KBM-7 (cell line): ENCODE results near the gene PRR7.

Experiments used
- DNase-seq: peaks from one replicate; pipeline ENCODE4 v3.0.0-alpha.2; 2015
- in situ Hi-C: fragments of 300-500 bp; cut with MboI; formaldehyde crosslinking; loops from 2 replicates; pipeline ENCODE4 v1.14.3; 2020; ENCODE audit warnings: low sequenced_read_pairs, low pct_unique_long_range_greater_than_20kb, mixed read lengths

The PRR7 gene

DNA sequence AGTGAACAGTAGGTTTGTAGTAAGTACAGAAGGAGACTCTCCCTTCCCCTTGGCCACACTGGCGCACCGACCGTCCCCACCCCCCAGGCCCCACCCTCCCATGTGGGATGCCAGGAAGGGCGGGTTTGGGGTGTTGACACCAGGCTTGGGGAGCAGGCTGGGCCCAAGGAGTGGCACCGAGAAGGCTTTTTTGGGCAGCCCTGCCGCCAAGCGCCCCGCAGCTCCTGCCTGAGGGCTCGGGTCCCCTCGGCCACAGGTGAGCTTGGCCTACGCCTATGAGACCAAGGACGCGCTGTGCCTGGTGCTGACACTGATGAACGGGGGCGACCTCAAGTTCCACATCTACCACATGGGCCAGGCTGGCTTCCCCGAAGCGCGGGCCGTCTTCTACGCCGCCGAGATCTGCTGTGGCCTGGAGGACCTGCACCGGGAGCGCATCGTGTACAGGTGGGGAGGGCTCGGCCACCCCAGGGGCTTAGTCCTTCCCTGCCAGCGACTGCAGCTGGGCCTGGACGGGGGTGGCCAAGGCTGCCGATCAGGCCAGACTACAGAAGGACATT is 12.9 kb upstream of the PRR7 start:
- in situ Hi-C loops: no loop called here
- no peak for DNase-seq

DNA sequence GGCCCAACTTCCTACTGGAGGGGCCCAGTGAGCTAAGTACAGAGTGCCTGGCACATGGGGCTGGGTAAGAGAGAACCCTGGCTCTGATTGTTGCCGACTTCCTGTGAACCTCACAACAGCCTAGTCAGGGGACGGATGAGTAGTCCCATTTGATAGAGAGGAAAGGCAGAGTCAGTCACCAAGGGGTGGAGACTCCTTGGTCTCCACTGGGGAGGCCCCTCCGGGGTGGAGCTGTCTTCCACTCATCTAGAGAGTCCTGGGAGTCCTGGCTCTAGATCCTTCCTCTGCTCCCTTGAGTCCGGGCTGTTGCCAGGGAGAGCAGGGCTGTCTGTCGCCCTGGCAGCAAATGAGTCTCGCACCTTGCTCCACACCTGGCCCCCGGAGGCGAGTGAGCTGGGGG is 12.2 kb upstream of the PRR7 start:
- no peak for DNase-seq
- in situ Hi-C loops: no loop called here

DNA sequence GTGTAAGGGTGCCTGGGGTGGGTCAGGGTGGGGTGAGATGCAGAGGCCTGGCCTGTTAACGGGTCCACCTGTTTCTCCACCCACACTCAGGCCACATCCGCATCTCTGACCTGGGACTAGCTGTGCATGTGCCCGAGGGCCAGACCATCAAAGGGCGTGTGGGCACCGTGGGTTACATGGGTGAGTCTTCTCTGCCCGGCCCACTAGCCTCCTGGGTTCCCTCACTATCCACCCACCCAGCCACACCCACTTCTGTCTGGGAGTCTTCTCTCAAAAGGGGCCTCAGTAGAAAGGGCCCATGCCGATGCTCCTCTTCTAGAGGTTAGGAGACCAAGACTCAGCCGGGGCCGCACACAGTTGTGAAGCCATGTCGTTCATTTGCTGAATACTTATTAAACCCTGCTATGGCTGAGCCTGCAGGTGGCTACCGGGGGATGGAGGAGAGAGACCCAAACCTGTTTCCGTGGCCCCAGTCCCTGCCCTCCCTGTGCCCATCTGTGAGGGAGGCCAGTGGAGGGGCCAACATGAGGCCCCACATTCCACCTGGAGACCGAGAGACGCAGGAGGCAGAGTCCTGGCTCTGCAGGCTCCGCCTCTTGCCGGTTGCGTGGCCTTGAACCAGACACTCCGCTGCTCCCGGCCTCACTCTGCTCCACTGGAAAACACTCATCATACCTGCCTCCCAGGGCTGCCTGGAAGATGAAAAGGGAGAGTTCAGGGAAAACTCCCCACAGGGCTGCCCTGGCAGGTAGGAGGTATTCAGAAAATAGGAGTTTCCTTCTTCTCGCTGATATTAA is 11.5 kb upstream of the PRR7 start:
- no peak for DNase-seq
- in situ Hi-C loops: no loop called here

DNA sequence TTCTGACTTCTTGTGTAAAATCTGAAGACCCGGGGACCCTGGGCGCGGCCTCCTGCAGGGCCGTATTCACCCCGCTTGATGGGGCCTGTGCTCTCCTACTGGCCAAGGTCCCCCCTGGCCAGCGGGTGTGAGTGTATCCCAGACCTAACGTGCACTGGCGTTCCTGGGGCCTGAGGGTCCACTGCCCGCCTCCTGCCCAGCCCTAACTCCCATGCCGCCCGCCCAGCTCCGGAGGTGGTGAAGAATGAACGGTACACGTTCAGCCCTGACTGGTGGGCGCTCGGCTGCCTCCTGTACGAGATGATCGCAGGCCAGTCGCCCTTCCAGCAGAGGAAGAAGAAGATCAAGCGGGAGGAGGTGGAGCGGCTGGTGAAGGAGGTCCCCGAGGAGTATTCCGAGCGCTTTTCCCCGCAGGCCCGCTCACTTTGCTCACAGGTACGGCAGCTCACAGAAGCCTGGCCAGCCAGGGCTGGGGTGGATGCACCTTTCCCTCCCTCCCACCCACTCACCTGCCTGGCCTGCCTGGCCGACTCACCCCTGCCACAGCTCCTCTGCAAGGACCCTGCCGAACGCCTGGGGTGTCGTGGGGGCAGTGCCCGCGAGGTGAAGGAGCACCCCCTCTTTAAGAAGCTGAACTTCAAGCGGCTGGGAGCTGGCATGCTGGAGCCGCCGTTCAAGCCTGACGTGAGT is 10.6 kb upstream of the PRR7 start:
- DNase-seq: no peak
- in situ Hi-C loops: no loop called here

DNA sequence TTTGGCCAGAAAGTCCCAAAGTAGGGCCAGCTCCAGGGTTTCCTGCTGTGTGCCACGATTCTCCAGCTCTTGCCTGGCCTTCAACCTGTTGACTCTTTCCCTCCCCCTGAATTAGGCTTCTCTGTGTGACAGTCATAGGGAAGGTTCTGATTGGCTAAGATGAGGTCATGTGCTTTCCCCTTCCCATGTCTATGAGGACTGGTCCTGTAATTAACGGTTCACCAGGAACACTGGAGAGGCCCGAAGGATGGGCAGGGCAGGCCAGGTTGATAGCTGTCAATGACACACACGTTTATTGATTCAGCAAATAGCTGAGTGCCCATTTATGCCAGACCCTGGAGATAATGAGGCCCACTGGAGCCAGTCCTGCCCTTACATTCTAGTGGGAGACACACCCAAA is 9.0 kb upstream of the PRR7 start:
- in situ Hi-C loops: no loop called here

DNA sequence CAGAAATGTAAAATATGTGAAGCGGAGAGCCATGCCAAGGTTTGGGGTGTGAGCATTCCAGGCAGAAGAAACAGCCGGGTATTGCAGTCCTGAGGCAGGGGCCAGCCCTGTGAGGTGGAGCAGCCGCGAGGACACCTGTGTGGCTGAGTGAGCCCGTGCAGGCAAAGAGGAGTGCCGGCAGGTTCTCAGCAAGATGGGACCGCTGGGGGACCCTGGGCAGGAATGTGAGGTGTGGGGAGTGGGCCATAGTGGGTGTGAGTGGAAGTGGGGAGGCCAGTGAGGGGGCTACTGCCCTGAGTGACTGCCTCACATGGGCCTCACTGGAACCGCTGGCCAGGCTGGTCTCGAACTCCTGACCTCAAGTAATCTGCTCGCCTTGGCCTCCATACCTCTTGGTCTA is 8.1 kb upstream of the PRR7 start:
- in situ Hi-C loops: no loop called here
- no peak for DNase-seq

More for the DNA sequence above, 9.0 kb upstream of the PRR7 start:
- no peak for DNase-seq

DNA sequence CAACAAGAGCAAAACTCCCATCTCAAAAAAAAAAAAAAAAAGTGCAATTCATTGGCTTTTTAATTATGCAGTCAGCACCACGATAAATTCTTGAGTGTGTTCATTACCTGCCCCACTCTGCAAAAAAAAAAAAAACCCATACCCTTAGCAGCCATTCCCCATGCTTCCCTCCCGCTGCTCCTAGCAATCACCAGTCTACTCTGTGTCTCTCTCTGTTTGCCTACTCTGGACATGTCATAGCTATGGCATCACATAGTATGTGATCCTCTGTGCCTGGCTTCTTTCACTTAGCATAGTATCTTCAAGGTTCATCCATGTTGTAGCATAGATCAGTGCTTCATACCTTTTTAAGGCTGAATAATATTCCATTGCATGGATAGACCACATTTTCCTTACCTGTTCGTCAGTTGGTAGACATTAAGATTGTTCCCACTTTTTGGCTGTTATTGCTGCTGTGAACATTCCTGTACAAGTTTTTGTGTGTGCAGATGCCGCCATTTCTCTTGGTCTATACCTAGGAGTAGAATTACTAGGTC is 7.0 kb upstream of the PRR7 start:
- no peak for DNase-seq
- in situ Hi-C loops: no loop called here

DNA sequence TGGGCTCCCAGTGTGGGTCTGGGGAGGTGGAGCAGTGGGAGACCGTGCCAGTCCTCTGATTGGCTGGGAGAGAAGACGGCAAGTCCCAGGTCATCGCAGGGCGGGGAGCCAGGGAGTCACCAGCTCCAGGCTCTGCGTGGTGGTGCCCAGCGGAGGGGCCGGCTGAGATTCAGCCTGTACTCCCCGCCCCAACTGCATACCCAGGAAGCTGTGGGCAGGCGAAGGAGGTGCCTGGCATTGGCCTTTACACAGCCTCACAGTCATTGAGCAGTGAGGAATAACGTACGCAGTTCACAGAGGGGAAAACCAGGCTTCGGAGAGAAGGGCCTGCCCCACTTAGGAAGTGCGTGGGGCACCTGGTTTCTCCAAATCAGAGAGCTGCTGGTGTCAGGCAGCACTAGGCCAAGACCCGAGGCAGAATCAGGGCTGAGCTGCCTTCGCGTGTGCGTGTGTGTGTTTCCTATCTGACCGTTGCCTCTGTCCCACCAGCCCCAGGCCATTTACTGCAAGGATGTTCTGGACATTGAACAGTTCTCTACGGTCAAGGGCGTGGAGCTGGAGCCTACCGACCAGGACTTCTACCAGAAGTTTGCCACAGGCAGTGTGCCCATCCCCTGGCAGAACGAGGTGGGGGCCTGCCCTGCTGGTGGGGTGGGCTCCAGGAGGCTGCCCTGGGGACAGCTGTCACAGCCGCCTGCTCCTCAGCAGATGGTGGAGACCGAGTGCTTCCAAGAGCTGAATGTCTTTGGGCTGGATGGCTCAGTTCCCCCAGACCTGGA is 6.2 kb upstream of the PRR7 start:
- in situ Hi-C loops: no loop called here
- no peak for DNase-seq

DNA sequence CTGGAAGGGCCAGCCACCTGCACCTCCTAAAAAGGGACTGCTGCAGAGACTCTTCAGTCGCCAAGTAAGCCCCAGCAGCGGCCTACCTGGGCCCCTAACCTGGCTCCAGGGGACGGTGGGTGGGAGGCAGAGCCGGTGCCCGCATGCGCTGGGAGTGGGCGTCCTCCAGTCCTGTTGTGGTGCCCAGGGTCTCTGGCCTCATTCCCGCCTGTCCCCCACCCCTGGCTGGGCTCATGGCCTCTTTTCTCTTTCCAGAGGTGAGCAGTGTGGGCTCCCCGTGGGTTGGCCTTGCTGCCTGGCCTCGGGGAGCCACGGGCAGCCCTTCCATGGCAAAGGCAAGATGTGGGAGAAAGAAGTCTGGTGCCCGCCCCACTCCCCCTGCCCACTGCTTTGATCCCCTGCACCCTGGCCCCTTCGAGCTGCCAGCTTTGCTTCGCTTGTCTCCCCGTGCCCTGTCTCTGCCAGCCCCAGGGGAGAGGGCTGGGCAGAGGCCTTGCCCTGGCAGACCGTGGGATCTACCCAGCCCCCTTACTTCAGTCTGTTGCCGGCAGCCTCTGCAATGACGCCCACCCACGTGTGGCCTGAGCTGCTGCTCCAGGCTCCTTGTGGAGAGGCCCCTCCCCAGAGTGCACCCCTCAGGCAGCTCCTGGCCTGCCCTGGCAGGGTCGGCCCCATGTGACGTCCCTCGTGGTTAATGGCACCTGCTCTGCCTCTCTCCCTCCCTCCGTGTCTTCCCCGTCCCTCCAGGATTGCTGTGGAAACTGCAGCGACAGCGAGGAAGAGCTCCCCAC is 5.4 kb upstream of the PRR7 start:
- no peak for DNase-seq
- in situ Hi-C loops: no loop called here

DNA sequence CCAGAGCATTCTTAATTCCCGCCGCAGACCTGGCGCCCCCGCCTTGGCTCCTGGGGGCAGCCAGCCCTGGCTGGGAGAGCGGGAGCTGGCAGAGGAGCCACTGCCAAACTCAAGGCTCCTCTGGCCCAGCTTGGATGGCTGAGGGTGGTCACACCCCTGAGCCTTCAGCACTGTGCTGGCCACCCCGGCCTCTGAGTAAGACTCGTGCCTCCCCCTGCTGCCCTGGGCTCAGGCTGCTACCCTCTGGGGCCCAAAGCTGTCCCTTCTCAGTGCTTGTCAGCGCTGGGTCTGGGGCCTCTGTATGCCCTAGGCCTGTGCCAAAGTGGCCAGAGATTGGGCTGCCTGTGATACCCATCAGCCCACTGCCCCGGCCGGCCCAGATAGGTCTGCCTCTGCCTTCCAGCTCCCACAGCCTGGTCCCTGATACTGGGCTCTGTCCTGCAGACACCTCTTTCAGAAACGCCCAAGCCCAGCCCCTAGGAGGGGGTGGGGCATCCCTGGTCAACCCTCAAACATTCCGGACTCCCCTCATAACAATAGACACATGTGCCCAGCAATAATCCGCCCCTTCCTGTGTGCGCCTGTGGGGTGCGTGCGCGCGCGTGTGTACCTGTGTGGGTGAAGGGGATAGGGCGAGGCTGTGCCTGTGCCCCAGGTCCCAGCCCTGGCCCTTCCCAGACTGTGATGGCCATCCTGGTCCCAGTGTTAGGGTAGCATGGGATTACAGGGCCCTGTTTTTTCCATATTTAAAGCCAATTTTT is 4.4 kb upstream of the PRR7 start:
- in situ Hi-C loops: no loop called here
- no peak for DNase-seq

DNA sequence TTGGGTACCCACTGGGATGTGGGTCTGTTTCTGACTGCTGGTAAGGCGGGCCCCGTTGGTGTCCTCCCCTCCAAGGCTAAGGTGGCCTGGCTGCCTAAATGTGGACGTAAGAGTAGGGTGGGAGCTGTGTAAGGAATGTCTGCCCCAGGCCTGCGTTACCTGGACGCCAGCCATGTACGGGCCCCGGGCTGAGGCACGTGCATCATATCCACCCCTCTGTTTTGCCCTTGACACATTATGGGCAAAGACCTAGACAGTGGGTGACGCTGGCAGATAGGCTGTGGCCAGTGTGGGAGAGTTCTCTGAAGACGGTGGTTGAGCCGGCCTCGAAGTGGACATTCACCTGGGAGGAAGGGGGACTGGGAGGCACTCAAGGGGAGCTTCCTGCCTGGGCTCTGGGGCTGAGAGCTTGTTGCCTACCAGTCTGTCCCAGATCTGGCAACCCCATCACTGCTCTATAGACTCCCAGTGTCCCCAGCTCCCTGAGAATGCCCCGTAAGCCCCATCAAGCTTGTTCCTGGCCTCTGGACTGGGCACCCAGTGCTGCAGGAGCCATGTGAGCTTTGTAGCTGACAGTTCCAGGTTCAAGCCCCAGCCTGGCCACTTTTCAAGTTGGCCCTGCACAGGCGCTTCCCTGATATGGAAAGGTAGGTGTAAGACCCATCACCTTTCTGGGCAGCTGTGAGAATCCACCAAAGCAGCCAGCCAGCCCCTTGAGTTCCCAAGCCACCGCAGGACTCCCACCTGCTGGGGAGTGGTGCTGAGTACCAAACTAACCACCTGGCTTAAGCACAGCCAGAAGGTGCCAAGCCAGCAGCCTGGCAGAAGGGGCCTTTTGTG is 3.2 kb upstream of the PRR7 start:
- in situ Hi-C loops: no loop called here
- no peak for DNase-seq

DNA sequence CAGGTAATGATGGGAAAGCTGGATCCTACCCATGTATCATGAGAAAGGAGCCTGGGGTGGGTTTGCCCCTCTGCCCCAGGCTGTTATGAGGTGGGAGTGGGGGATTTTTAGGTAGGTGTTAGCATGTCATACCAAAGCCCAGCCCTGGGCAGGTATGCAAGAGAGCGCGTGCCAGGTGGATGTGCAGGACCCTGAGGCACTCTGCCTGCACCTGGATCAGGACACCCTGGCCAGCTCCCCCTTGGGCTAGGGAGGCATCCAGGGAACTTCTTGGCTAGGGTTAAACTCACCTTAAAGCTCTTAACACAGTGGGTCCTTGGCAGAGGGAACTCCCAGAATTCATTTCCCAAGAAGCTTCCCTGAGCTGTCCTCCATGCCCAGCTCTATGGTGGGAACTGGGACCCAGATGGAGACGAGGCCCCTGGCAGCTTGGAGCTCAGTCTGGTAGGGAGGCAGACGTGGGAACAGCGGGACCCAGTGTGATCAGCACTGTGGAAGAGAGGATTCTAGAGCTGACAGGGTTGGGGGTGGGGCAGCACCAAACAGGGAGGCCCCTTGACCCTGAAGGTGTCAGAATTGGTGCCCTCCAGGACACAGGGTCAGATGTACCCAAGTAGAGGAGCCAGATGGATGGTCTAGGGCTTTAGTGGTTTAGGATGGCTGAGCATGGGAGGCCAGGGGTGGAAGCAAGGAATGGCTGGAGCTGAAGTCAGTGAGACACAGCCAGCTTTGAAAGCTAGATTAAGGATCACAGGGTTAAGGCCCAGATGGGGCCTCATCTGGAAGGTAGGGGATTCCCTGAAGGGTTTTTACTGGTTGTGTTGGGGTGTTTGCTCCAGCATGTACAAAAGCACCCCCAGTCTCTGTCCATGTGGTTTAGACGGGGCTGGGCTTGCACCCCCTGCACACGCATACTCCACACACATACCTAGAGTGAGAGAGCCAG is 2.2 kb upstream of the PRR7 start:
- DNase-seq: peak; percentile 28
- in situ Hi-C loops: no loop called here

DNA sequence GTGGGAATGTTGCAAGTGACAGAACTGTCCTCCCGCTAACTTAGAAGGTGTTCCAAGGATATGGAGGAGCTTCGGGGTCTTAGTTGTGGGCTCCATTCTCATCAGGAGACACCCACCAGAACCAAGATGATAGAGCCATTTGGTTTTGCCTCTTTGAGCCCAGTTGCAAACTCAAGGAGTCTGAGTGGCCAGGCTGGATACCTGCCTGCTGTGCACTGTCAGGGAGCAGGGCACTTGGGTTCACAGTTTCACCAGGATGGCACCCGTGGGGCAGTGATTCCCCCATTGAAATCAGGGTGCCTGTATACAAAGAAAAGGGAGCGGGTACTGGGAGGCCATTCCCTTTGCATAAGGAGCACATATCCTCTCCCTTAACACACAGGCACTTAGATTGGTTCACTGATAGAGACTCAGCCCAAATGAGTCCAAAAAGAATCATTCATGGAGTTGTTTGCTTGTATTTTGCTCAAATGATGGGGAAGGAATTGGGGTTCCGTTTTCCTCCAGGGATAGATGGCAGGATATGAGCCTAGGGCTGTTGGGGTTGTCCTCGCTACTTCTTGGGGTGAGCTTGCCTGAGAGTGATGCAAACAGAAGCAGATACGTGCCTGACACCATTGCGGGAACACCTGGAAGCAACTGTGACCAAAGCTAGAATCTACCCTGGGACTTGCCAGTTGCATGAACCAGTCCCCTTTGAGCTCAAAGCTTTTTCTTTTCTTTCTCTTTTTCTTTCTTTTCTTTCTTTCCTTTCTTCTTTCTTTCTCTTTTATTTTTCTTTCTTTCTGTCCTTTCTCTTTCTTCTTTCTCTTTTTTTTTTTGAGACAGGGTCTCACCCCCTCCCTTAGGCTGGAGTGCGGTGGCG is 1.3 kb upstream of the PRR7 start:
- in situ Hi-C loops: no loop called here
- peak; percentile 37 for DNase-seq

DNA sequence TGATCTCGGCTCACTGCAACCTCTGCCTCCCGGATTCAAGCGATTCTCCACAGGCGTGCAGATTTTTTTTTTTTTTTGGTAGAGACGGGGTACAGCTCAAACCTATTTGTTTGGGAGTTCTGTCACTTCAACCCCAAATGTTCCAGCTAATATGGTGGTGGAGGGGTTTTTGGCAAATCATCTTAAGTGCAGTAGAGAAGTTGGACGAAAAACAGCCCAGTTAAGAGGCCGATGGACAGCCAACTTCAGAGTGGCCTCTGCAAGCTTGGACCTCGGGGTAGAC is 756 bp upstream of the PRR7 start:
- in situ Hi-C loops: no loop called here
- DNase-seq: no peak

DNA sequence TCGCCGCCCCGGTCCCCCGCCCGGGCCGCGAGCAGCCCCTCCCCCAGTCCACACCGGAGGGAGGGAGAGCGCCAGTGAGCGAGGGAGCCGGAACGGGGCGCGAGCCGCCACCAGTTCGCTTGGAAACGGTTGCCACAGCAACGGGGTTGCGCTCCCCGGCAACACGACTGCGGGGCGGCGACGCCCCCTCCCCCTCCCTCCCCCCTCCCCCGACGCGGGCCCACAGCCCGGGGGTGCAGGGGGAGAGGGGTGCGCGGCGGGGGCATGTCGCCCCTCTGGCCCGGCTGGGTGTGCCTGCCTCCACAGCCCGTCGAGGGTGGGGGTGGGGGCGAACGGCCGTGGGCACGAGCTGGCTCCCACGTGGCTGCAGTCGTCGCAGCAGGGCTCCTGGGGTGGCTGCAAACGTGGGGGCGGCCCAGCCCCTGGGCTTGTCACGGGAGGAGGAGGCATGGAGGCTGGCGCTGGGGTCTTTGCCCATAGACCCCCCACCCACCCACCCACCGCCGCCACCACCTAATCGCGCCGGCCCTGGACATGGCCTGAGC is 524 bp downstream of the PRR7 start:
- peak; percentile 41 for DNase-seq
- in situ Hi-C loops: no loop called here
